T-helper 9 cell (primary cell): ENCODE data around the gene GRAMD1B.
"Not testable (repeated sequence)": the region's sequence is repeated elsewhere in the genome, so short reads cannot be mapped to it uniquely, and the experiment has no call there.

Experiments
- DNase-seq: peaks from one replicate; pipeline ENCODE4 v3.0.0-alpha.2; 2020

GRAMD1B gene

DNA sequence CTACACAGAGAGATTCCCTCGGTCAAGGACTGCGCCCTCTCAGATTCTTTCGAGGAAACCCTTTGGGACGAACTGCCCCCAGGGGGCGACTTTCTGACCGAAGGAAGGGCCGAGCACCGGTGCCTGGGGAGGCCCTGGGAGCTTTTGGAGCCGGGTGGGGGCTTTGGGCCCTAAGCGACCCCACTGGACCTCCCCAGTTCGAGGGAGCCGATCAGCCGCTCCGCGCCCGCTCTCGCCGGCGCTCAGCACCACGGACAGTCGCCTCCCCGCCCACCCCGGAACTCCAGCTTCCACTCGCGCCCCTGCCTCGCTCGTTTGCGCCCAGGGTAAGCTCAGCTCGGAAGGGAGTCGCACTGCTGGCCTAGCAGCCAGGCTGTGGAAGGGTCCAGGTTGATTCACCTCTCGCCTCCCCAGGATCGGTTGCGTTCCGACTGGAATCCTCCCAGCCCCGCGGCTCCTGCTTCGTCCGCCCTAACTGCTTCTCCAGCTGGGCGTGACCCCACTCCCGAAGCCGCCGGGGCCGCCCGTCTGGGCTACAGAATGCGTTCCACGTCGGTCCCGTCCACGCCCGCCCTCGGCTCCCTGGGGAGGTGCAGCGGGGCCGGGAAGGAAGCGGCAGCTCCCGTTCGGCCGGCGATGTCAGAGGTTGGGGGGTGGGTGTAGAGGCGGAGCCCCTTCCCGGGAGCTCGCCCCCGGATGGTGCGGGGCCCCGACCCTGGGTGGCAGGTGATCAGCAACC, 223.9 kb downstream of the GRAMD1B start:
- DNase-seq: no peak

DNA sequence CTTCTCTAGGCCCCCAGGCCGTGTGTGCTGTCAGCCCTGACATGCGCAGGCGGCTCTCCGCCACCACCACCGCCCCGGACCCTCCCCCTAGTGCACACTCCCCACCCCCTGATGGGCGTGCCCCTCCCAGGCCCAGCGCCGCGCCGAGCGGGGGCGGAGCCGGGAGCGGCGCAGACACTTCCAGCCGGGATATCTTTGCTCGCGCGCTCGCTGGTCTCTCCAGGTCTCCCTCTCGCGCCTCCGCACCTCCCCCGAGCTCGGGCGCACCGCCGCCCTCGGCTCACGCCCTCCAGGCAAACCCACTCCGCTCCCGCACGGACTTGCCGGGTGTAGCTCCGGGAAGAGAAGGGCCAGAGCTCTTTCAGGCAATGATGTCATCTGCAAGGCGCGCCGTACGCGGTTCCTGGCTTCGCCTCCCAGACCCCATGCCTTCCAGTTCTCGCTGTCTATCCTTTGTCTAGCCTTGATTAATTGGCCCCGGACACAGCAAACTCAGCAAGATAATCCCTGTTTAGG, 224.6 kb downstream of the GRAMD1B start, which contains the start of gene SCN3B:
Gene SCN3B, minus strand, starts transcription at position 59 of the 516 bp plus-strand sequence. CDS start 823 bp downstream, outside the sequence.
- no peak for DNase-seq

DNA sequence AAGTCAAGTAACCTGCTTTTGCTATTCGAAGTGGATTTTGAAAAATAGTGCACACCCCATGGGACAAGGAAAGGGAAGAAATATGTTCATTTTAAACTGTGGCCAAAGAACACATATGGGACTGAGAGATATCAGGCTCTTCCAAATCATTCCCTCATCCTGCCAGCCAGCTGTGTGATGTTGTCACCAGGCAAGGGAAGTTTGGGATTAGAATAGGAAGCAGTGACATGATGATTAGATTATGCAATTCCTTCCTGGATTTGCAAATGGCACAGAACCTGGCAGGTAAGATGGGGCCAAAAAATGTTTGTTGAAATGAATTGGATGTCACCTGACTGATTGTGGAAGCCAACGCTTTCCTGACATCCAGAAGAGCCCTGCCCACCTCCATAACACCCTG, 229.2 kb downstream of the GRAMD1B start:
- DNase-seq: no peak

DNA sequence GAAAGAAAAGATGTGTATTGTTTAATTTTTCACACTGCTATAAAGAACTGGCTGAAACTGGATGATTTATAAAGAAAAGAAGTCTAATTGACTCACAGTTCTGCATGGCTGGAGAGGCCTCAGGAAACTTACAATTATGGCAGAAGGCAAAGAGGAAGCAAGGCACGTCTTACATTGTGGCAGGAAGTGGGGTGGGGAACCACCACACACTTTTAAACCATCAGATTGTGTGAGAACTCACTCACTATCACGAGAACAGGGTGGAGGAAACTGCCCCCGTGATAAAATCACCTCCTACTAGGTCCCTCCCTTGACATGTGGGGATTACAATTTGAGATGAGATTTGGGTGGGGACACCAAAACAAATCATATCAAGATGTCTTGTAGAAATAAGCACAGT, 229.9 kb downstream of the GRAMD1B start:
- not testable (repeated sequence) for DNase-seq

DNA sequence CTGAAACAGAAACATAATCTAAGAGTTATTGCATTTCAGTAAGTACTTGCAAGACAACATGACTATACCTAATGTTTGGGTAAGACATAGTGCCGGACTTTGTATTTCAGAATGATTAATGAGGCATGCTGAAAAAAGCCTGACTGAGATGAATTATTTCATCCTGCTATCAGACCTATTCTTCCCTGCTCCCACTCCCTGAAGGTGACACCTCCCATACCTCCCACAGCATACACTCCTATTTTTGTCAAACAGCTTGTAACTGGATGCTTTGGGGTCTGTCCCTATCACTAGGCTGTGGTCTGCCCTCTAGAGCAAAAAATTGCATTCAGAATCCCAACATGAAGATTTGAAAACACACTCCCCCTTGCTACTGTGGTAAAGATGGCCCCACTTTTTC, 235.2 kb downstream of the GRAMD1B start:
- no peak for DNase-seq

DNA sequence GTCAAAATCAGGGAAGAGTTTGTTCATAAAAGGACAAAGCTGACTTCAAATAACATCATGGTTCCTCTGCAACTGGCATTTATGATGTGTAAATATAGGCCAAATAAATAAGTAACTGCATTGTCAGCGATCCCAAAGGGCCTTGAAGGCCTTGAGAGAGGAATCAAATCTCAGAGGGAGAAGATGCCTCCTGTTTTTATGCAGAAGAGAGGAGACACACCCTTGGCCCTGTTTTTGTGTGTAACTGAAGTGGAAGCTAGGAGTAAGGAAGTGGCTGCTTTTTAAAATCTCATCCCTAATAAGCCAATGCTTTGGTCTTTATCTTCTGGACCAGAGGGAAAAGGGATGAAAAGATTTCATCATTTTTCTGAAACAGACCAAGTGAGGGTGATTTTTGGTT, 240.0 kb downstream of the GRAMD1B start:
- DNase-seq: no peak

DNA sequence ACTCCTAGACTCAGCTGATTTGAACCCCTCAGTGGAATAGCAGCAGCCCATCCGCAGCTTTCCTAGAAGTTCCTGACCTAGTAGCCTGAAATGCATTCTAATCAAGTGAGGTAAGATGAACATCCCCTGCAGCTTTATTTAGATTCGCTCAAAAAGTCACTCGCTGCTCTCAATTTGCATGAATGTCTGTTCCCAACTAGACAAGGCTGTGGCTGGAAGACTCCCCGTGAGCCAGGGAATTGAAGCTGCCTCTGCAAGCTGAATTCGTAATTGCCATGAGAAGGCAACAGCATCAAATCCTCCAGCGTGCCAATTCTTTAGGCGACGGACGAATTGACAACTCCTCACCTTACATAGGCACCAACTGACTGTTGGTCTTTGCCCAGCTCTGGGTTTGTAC, 241.5 kb downstream of the GRAMD1B start:
- no peak for DNase-seq

DNA sequence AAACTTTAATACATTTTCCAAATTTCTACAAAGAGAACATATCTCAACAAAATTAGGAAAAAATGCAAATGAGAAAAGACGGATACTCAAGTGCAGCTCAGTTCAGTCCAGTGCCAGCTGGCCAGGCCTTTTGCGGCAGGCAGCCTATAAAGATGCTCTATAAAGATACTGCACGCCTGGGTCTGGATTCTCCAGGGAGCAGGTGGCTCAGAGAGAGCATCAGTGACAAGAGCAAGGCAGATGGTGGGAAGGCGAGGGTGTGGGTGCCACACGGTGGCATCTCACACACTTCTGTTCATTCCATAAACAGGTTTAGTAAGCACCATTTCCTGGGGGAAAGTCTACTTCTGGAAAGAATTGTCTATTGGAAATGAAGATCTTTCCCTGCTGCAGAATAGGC, 242.5 kb downstream of the GRAMD1B start:
- DNase-seq: no peak

DNA sequence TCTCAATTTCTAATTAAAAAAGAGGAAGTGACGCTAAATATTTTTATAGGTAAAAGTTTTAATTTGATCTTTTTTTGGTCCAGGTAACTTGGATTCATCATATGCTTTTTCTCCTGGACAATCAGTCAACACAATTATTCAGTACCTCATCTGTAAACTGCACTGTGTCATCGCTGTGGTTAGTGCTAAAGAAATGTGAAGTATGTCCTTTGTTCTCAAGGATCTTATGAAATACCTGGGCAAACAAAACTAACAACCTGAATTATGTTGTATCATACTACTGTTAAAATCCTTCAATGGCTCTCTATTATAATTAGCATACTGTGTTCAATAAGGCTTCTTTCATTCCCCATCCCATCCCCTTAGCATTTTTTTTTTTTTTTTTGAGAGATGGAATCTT, 244.2 kb downstream of the GRAMD1B start:
- DNase-seq: no peak
